ENCODE results near the gene GNG13. TPM values are rescaled to one million over a fixed set of nuclear protein-coding genes. Genes with fewer than 3 reads are reported as not detected.

Gene GNG13
- total and polyA plus RNA-seq, 9 donors: not detected

- Histone ChIP-seq H3K27ac (no peak overlapping the region), H3K9me3 (no peaks in the 10 kb centered on the region), H3K27me3 (no peaks in the 10 kb centered on the region), H3K4me1 (ENCODE audit: insufficient read depth) (peaks cover 10% of the 10 kb centered on the region), H3K36me3 (no peaks in the 10 kb centered on the region), H3K4me3 (no peak overlapping the region)
- intact Hi-C loops (cut with DNase I): no loop called here
- peak in 1 of 5 donors; percentile 51 for DNase-seq
- TF ChIP-seq EP300 (IDR thresholded peaks at IDR 0.05): no peak
- no peak for TF ChIP-seq CTCF (IDR thresholded peaks at IDR 0.05)
- TF ChIP-seq POLR2A (IDR thresholded peaks at IDR 0.05): no peak
- WGBS, 3 donors: 83 to 93% (median 83%) methylated on average over 22 of the region's 22 CpGs
Measured at GRCh38 chr16:824194-824593, 23.7 kb upstream of the GNG13 start.

- 90 to 93% (median 92%) methylated on average over 9 of the region's 9 CpGs for WGBS, 3 donors
- TF ChIP-seq EP300 (IDR thresholded peaks at IDR 0.05) (no peak), POLR2A (IDR thresholded peaks at IDR 0.05) (no peak), CTCF (IDR thresholded peaks at IDR 0.05) (no peak)
- no peak for DNase-seq
- no peaks in the 10 kb centered on the region for H3K36me3 ChIP-seq
- peaks cover 10% of the 10 kb centered on the region for H3K4me1 ChIP-seq (ENCODE audit: insufficient read depth)
- intact Hi-C loops (cut with DNase I): no loop called here
- H3K27me3 ChIP-seq: no peaks in the 10 kb centered on the region
- no peak overlapping the region for H3K27ac ChIP-seq
- H3K4me3 ChIP-seq: no peak overlapping the region
- no peaks in the 10 kb centered on the region for H3K9me3 ChIP-seq
Measured at GRCh38 chr16:822909-823297, 22.4 kb upstream of the GNG13 start.

GRCh38 chr16:822174-822908 lies 21.8 kb upstream of the GNG13 start:
- Histone ChIP-seq H3K36me3 (no peaks in the 10 kb centered on the region), H3K9me3 (no peaks in the 10 kb centered on the region), H3K27me3 (no peaks in the 10 kb centered on the region), H3K27ac (no peak overlapping the region), H3K4me1 (ENCODE audit: insufficient read depth) (peaks cover 10% of the 10 kb centered on the region), H3K4me3 (no peak overlapping the region)
- DNase-seq: no peak
- intact Hi-C loops (cut with DNase I): no loop called here
- WGBS, 3 donors: 78 to 82% (median 81%) methylated on average over 21 of the region's 21 CpGs
- TF ChIP-seq POLR2A (IDR thresholded peaks at IDR 0.05): no peak
- no peak for TF ChIP-seq CTCF (IDR thresholded peaks at IDR 0.05)
- no peak for TF ChIP-seq EP300 (IDR thresholded peaks at IDR 0.05)

DNA sequence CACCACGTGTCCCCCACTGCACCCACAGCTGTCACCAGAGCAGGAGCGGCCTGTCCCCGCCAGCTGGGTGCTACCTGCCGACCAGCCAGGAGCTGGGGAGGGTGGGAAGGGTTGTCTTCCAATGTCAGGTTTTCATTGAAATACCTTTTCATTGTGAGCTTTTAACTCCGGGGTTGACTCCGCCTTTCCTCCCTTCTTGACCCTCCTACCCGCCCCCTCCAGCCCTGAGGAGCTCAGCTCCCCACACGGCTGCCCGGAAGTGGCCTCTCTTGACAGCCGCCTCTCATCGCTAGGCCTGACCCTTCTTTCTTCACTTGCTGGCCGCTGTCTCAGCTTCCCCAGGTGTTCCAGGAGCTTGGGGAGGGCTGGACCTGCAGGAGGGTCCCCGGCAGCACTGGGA lies 21.2 kb upstream of the GNG13 start:
- WGBS, 3 donors: 56 to 63% (median 59%) methylated on average over 13 of the region's 13 CpGs
- no peaks in the 10 kb centered on the region for H3K27me3 ChIP-seq
- H3K27ac ChIP-seq: no peak overlapping the region
- H3K36me3 ChIP-seq: no peaks in the 10 kb centered on the region
- H3K9me3 ChIP-seq: no peaks in the 10 kb centered on the region
- intact Hi-C loops (cut with DNase I): no loop called here
- no peak for DNase-seq
- H3K4me3 ChIP-seq: no peak overlapping the region
- peaks cover 10% of the 10 kb centered on the region for H3K4me1 ChIP-seq (ENCODE audit: insufficient read depth)
- TF ChIP-seq EP300 (IDR thresholded peaks at IDR 0.05) (no peak), POLR2A (IDR thresholded peaks at IDR 0.05) (no peak), CTCF (IDR thresholded peaks at IDR 0.05) (no peak)

Data from ovary (tissue), 9 donors.